Right atrium auricular region (tissue), 2 donors: ENCODE data around the gene PIGR. TPM values are rescaled to one million over a fixed set of nuclear protein-coding genes. Genes with fewer than 3 reads are reported as not detected.

Experiments
- DNase-seq: peaks from one replicate; pipeline ENCODE4 v3.0.0-alpha.2; 2019; ENCODE audit warnings: low spot score
- H3K27ac ChIP-seq, 2 donors: fragments of 200-600 bp; sonication (generic); 1 replicate in 1 of 2; 2 replicates in 1 of 2; pipeline ENCODE4 v1.5.1; 2016 to 2019
- H3K27me3 ChIP-seq, 2 donors: fragments of 200-600 bp; sonication (generic); one replicate each; pipeline versions ENCODE4 v1.5.1 to v1.6.0; 2017 to 2019
- H3K36me3 ChIP-seq: fragments of 200-600 bp; sonication (generic); one replicate; pipeline ENCODE4 v1.5.1; 2016
- H3K4me1 ChIP-seq, 2 donors: fragments of 200-600 bp; sonication (generic); one replicate each; pipeline versions ENCODE4 v1.5.1 to v1.6.0; 2017 to 2019
- H3K4me3 ChIP-seq, 2 donors: fragments of 200-600 bp; sonication (generic); 1 replicate in 1 of 2; 2 replicates in 1 of 2; pipeline ENCODE4 v1.5.1; 2017 to 2019; ENCODE audit warnings: mild to moderate bottlenecking in 1 of 2, moderate library complexity in 1 of 2
- H3K9me3 ChIP-seq, 2 donors: fragments of 200-600 bp; sonication (generic); one replicate each; pipeline ENCODE4 v1.5.1; 2019
- CTCF ChIP-seq, 2 donors: fragments of 200-600 bp; sonication (generic); IDR thresholded peaks; one replicate each; pipeline ENCODE4 v1.5.1; 2019; ENCODE audit warnings: antibody characterized with exemption in 2 of 2
- total RNA-seq, 2 donors: library from RNA; depleted of rRNA; stranded (reverse); fragments of >200 nt; gene quantifications; one replicate each; pipeline ENCODE4 v1.1.0, GENCODE V29; 2016

Gene PIGR
- total RNA-seq, 2 donors from 2014 or later: not detected

- Histone ChIP-seq H3K9me3 (no peaks in the 10 kb centered on the region), H3K36me3 (no peaks in the 10 kb centered on the region), H3K4me3 (no peak overlapping the region), H3K27me3 (no peaks in the 10 kb centered on the region), H3K4me1 (no peaks in the 10 kb centered on the region), H3K27ac (no peak overlapping the region)
- DNase-seq: no peak
- no peak for TF ChIP-seq CTCF (IDR thresholded peaks at IDR 0.05)
These were observed 26.5 kb upstream of the PIGR start for GRCh38 chr1:206972728-206973127.

GRCh38 chr1:206971029-206971655, 24.9 kb upstream of the PIGR start:
- no peak overlapping the region for H3K27ac ChIP-seq
- no peaks in the 10 kb centered on the region for H3K4me1 ChIP-seq
- H3K9me3 ChIP-seq: no peaks in the 10 kb centered on the region
- TF ChIP-seq CTCF (IDR thresholded peaks at IDR 0.05): no peak
- no peaks in the 10 kb centered on the region for H3K36me3 ChIP-seq
- no peak overlapping the region for H3K4me3 ChIP-seq
- DNase-seq: no peak
- no peaks in the 10 kb centered on the region for H3K27me3 ChIP-seq

GRCh38 chr1:206970446-206970845, 24.2 kb upstream of the PIGR start, which contains the start of gene FCAMR:
FCAMR (minus strand) TSS chr1:206970460; CDS start chr1:206970125, 335 bp downstream.
- Histone ChIP-seq H3K36me3 (no peaks in the 10 kb centered on the region), H3K27ac (no peak within 1 kb of the TSS), H3K27me3 (no peaks in the 10 kb centered on the region), H3K9me3 (no peaks in the 10 kb centered on the region), H3K4me3 (no peak within 1 kb of the TSS), H3K4me1 (no peaks in the 10 kb centered on the region)
- no peak for TF ChIP-seq CTCF (IDR thresholded peaks at IDR 0.05)
- DNase-seq: no peak

- H3K27ac ChIP-seq: no peak overlapping the region
- DNase-seq: no peak
- H3K9me3 ChIP-seq: no peaks in the 10 kb centered on the region
- H3K27me3 ChIP-seq: no peaks in the 10 kb centered on the region
- TF ChIP-seq CTCF (IDR thresholded peaks at IDR 0.05): no peak
- no peaks in the 10 kb centered on the region for H3K36me3 ChIP-seq
- H3K4me1 ChIP-seq: no peaks in the 10 kb centered on the region
- H3K4me3 ChIP-seq: no peak overlapping the region
These were observed 22.8 kb upstream of the PIGR start for GRCh38 chr1:206969090-206969489.

- Histone ChIP-seq H3K27me3 (no peaks in the 10 kb centered on the region), H3K4me3 (no peak overlapping the region), H3K9me3 (no peaks in the 10 kb centered on the region), H3K27ac (no peak overlapping the region), H3K36me3 (no peaks in the 10 kb centered on the region), H3K4me1 (no peaks in the 10 kb centered on the region)
- DNase-seq: no peak
- no peak for TF ChIP-seq CTCF (IDR thresholded peaks at IDR 0.05)
These were observed 21.0 kb upstream of the PIGR start for GRCh38 chr1:206967096-206967849.
